Spinal cord (tissue), 10 donors: Measurements from ENCODE around the gene BLZF1. TPM values are rescaled to one million over a fixed set of nuclear protein-coding genes. Genes with fewer than 3 reads are reported as not detected.
A peak's percentile ranks its signal among the peaks of the same experiment; 100 is the strongest.
"Not testable (repeated sequence)": the region's sequence is repeated elsewhere in the genome, so short reads cannot be mapped to it uniquely, and the experiment has no call there.

ENCODE experiments used
- DNase-seq, 6 donors: peaks; one replicate each; pipeline versions ENCODE4 v3.0.0 to v3.0.0-alpha.2; 2013 to 2015; ENCODE audit warnings: low spot score in 6 of 6, low read depth in 4 of 6
- H3K27ac ChIP-seq: one replicate; pipeline ENCODE4 v1.5.1; 2013; ENCODE audit warnings: low read depth, low read length, control low read depth
- H3K27me3 ChIP-seq: one replicate; pipeline ENCODE4 v1.6.1; 2013; ENCODE audit warnings: low read length; ENCODE audit not compliant: control insufficient read depth, insufficient read depth
- H3K36me3 ChIP-seq: one replicate; pipeline ENCODE4 v1.6.1; 2013; ENCODE audit warnings: low read length; ENCODE audit not compliant: control insufficient read depth, insufficient read depth
- H3K4me1 ChIP-seq: one replicate; pipeline ENCODE4 v1.6.1; 2013; ENCODE audit warnings: low read length; ENCODE audit not compliant: control insufficient read depth, insufficient read depth
- H3K4me3 ChIP-seq: one replicate; pipeline ENCODE4 v1.5.1; 2013; ENCODE audit warnings: low read depth, low read length, control low read depth
- H3K9me3 ChIP-seq: one replicate; pipeline ENCODE4 v1.6.1; 2013; ENCODE audit warnings: low read length; ENCODE audit not compliant: control insufficient read depth, insufficient read depth
- WGBS: methylation state at CpG from one replicate; pipeline ENCODE4 v1.1.5; 2013; ENCODE audit warnings: missing lambda C conversion rate; ENCODE audit not compliant: insufficient coverage; 5-methylcytosine and 5-hydroxymethylcytosine counted together
- polyA plus RNA-seq, 2 donors: library from polyadenylated mRNA; unstranded; fragments of 120-200 nt; gene quantifications; one replicate each; pipeline ENCODE4 v1.2.1, GENCODE V29; 2013; ENCODE audit not compliant: insufficient read length in 2 of 2
- total RNA-seq, 2 donors: library from RNA; depleted of rRNA in 1 of 2; stranded (reverse); fragments of 120-200 nt in 1 of 2; fragments of >200 nt in 1 of 2; gene quantifications; one replicate each; pipeline versions ENCODE4 v1.2.3 to v1.2.4, GENCODE V29; 2013 to 2014
- donor health status: healthy.

The BLZF1 gene
- total and polyA plus RNA-seq, 4 donors, result 16.0 to 35.0 (median 24.9) TPM

DNA sequence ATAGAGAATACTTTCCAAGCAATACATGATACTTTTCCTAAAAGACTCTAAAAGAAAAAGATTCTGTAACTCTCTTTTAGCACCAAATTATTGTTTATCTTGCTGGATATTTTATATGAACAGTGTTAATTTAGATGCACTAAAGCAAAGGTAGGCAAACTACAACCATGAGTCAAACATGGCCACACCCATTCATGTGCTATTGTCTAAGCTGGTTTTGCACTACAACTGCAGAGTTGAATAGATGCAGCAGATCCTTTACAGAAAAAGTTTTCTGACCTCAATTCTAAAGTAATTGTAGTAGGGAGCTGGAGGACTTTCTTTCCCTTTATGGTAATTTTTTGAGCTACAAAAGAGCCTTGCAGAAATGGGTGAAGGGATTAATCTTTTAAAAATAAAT lies 19.4 kb downstream of the BLZF1 start:
- Histone ChIP-seq H3K36me3 (peaks cover 20% of the 10 kb centered on the region), H3K27ac (no peak overlapping the region), H3K27me3 (no peaks in the 10 kb centered on the region), H3K4me1 (no peaks in the 10 kb centered on the region), H3K4me3 (no peak overlapping the region), H3K9me3 (no peaks in the 10 kb centered on the region)
- no peak for DNase-seq

GRCh38 chr1:169390303-169390702 lies 22.3 kb downstream of the BLZF1 start:
- Histone ChIP-seq H3K27me3 (no peaks in the 10 kb centered on the region), H3K36me3 (peaks cover 18% of the 10 kb centered on the region), H3K27ac (no peak overlapping the region), H3K9me3 (no peaks in the 10 kb centered on the region), H3K4me1 (no peaks in the 10 kb centered on the region), H3K4me3 (no peak overlapping the region)
- DNase-seq, result no peak

- no peak overlapping the region for H3K4me3 ChIP-seq
- H3K27ac ChIP-seq, result no peak overlapping the region
- WGBS, result no CpG with 5 or more reads among the region's 1 CpG
- DNase-seq, result no peak
- H3K27me3 ChIP-seq, result no peaks in the 10 kb centered on the region
- H3K9me3 ChIP-seq, result no peaks in the 10 kb centered on the region
- peaks cover 17% of the 10 kb centered on the region for H3K36me3 ChIP-seq
- H3K4me1 ChIP-seq, result no peaks in the 10 kb centered on the region
Measured at GRCh38 chr1:169392406-169392805, 24.4 kb downstream of the BLZF1 start.

DNA sequence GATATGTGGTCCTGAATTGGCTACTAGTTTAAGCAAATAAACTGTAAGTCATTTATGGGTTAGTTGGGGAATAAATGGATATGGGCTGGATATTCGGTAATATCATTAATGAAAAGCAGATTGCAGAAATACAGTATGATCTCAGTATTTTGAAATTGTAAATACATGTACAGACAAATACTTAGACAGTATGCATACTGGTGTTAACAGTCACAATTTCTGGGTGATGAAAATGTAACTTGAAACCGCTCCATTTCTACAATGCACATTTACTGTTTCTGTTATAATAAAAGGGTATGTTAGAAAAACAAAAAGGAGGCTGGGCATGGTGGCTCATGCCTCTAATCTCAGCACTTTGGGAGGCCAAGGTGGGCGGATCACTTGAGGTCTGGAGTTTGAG lies 28.0 kb downstream of the BLZF1 start:
- no peak overlapping the region for H3K27ac ChIP-seq
- H3K4me1 ChIP-seq, result no peaks in the 10 kb centered on the region
- H3K27me3 ChIP-seq, result no peaks in the 10 kb centered on the region
- H3K9me3 ChIP-seq, result no peaks in the 10 kb centered on the region
- DNase-seq, result no peak
- WGBS, result no CpG with 5 or more reads among the region's 3 CpGs
- no peak overlapping the region for H3K4me3 ChIP-seq
- peaks cover 9% of the 10 kb centered on the region for H3K36me3 ChIP-seq

GRCh38 chr1:169402578-169402977 lies 34.6 kb downstream of the BLZF1 start:
- not testable (repeated sequence) for H3K36me3 ChIP-seq, H3K27me3 ChIP-seq, DNase-seq, H3K4me3 ChIP-seq, H3K4me1 ChIP-seq, H3K9me3 ChIP-seq, H3K27ac ChIP-seq
- no CpG with 5 or more reads among the region's 1 CpG for WGBS

DNA sequence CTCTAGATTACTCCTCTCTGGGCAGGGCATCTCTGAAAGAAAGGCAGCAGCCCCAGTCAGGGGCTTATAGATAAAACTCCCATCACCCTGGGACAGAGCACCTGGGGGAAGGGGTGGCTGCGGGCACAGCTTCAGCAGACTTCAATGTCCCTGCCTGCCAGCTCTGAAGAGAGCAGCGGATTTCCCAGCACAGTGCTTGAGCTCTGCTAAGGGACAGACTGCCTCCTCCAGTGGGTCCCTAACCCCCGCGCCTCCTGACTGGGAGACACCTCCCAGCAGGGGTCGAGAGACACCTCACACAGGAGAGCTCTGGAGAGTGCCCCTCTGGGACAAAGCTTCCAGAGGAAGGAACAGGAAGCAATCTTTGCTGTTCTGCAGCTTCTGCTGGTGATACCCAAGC lies 40.3 kb downstream of the BLZF1 start:
- not testable (repeated sequence) for H3K27me3 ChIP-seq, H3K4me1 ChIP-seq, H3K36me3 ChIP-seq, H3K4me3 ChIP-seq, DNase-seq, H3K27ac ChIP-seq, H3K9me3 ChIP-seq
- WGBS, result 89% methylated on average over 5 of the region's 5 CpGs

DNA sequence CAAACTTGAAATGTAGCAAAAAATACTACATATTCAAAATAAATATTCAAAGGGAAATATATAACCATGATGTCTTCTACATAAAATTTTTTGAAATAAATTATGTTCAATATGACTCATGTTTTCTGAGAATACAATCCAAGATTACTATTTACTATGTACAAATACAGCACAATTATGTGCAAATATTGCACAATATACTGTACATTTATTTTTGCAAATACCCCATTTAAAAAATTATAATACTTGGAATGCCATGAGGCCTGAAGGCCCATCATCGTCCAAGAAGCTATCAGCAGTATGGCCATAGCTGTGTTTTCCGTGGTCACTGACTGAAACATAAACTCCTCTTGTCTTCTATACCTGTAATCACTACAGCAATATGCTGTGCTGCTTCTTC lies 47.0 kb downstream of the BLZF1 start:
- no peak overlapping the region for H3K4me3 ChIP-seq
- H3K36me3 ChIP-seq, result no peaks in the 10 kb centered on the region
- H3K9me3 ChIP-seq, result no peaks in the 10 kb centered on the region
- no peak for DNase-seq
- H3K27ac ChIP-seq, result no peak overlapping the region
- H3K27me3 ChIP-seq, result no peaks in the 10 kb centered on the region
- H3K4me1 ChIP-seq, result no peaks in the 10 kb centered on the region
- 92% methylated on average over 2 of the region's 2 CpGs for WGBS

DNA sequence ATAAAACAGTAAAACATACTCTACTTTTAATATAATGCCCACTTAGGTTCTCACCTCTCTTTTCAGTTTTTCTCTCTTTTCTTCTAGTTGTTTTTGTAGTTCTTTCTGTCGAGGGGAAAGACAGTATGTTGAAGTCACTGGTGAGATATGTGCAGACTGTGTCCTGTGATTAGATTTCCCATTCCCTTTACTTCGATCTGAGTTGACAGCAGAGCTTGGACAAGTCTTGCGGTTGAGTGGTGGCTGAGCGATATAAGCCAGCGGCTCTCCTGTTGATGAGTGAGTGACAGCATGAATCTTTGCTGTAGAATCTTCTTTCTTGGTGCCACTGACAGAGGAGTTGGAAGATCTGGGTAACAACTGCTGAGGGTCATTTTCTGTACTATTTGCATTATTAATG lies 53.3 kb downstream of the BLZF1 start:
- no peak for DNase-seq
- H3K27ac ChIP-seq, result no peak overlapping the region
- H3K4me1 ChIP-seq, result no peaks in the 10 kb centered on the region
- 97% methylated on average over 4 of the region's 5 CpGs for WGBS
- H3K36me3 ChIP-seq, result no peaks in the 10 kb centered on the region
- H3K9me3 ChIP-seq, result no peaks in the 10 kb centered on the region
- no peaks in the 10 kb centered on the region for H3K27me3 ChIP-seq
- H3K4me3 ChIP-seq, result no peak overlapping the region

GRCh38 chr1:169426174-169426705 lies 58.2 kb downstream of the BLZF1 start:
- H3K36me3 ChIP-seq, result no peaks in the 10 kb centered on the region
- WGBS, result 36% methylated on average over 1 of the region's 6 CpGs
- no peaks in the 10 kb centered on the region for H3K9me3 ChIP-seq
- peak overlapping the region; percentile 92 for H3K4me3 ChIP-seq
- no peaks in the 10 kb centered on the region for H3K4me1 ChIP-seq
- DNase-seq, result peak in 4 of 6 donors; percentile 2 to 7 (median 2)
- no peak overlapping the region for H3K27ac ChIP-seq
- no peaks in the 10 kb centered on the region for H3K27me3 ChIP-seq

DNA sequence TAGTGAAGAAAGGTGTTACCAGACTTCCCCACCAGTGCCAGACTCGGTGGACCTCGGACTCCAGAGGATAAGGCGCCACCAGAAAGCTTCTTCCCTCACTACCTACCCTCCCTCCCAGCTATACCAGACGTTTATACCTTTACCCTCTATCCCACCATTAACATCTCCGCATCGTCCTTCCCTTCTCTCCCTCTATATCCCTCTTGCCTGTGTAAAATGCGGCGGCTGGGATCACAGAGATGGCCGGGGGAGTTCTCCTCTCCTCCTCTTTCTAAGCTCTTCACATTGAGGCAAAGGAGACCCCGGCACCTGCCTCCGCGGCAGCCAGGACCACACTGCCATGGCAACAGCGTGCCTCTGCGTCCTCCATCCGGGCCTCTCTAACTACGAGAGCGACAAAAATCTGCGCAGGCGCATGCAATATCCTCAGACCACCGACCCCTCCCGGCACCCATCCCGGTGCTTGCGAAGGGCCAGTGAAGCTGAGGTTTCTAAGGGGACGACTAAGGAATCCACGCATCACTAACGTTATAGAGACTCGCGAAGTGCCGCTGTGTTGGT lies 59.2 kb downstream of the BLZF1 start, which contains the start of gene CCDC181:
Gene CCDC181 (minus strand): TSS at position 394 of the 561 bp plus-strand sequence. CDS start 2,547 bp downstream, outside the sequence.
- Histone ChIP-seq H3K4me3 (peak within 1 kb of the TSS; percentile 92), H3K9me3 (no peaks in the 10 kb centered on the region), H3K4me1 (no peaks in the 10 kb centered on the region), H3K27me3 (no peaks in the 10 kb centered on the region), H3K27ac (peak within 1 kb of the TSS; percentile 67), H3K36me3 (no peaks in the 10 kb centered on the region)
- peak; percentile 80 to 99 (median 88) for DNase-seq
- under 1% methylated on average over 24 of the region's 29 CpGs for WGBS
